Upper lobe of right lung (tissue), 1 donor: ENCODE results near the gene NMNAT2. TPM values are rescaled to one million over a fixed set of nuclear protein-coding genes. Genes with fewer than 3 reads are reported as not detected.

Experiments
- ATAC-seq: fragments of 200-7000 bp; cut with Tn5 transposase; one replicate; pipeline ENCODE4 v1.9.1; 2020; ENCODE audit warnings: mild to moderate bottlenecking, moderate library complexity
- DNase-seq: peaks from one replicate; pipeline ENCODE4 v3.0.0-alpha.2; 2020
- H3K27ac ChIP-seq: fragments of 200-600 bp; one replicate; pipeline ENCODE4 v1.8.0; 2022
- H3K27me3 ChIP-seq: fragments of 200-600 bp; one replicate; pipeline ENCODE4 v1.8.0; 2022; ENCODE audit warnings: mild to moderate bottlenecking
- H3K36me3 ChIP-seq: fragments of 200-600 bp; one replicate; pipeline ENCODE4 v1.8.0; 2022
- H3K4me1 ChIP-seq: fragments of 200-600 bp; one replicate; pipeline ENCODE4 v1.8.0; 2022
- H3K4me3 ChIP-seq: fragments of 200-600 bp; one replicate; pipeline ENCODE4 v1.8.0; 2022; ENCODE audit warnings: mild to moderate bottlenecking
- H3K9me3 ChIP-seq: fragments of 200-600 bp; one replicate; pipeline ENCODE4 v1.8.0; 2022
- CTCF ChIP-seq: fragments of 200-600 bp; IDR thresholded peaks from one replicate; pipeline ENCODE4 v1.8.0; 2022; ENCODE audit warnings: antibody characterized with exemption
- intact Hi-C: fragments of 100-400 bp; cut with DNase I; formaldehyde crosslinking; loops from one replicate; pipeline ENCODE4 v1.11.0; 2022
- total RNA-seq: library from RNA; stranded (reverse); fragmentation: NEBNext Ultra II Directional; extraction: Animal tissue kit (Norgen Biotek cat#: 25700); gene quantifications from one replicate; pipeline ENCODE4 v1.2.1, GENCODE V29; 2021
- donor health status: DM: no; HTN: yes; CAD: no; lungs with severe emphysema.

NMNAT2 gene
- total RNA-seq, 1 donor from 2014 or later: 0.38 TPM

- H3K9me3 ChIP-seq: no peaks in the 10 kb centered on the region
- intact Hi-C loops: no loop called here
- no peak for DNase-seq
- ATAC-seq: no peak
- H3K27me3 ChIP-seq: no peaks in the 10 kb centered on the region
- H3K36me3 ChIP-seq: no peaks in the 10 kb centered on the region
- no peaks in the 10 kb centered on the region for H3K4me1 ChIP-seq
- H3K27ac ChIP-seq: no peak overlapping the region
- H3K4me3 ChIP-seq: no peak overlapping the region
- TF ChIP-seq CTCF: no peak
These were observed 126.9 kb downstream of the NMNAT2 start for GRCh38 chr1:183291216-183291762.

GRCh38 chr1:183290628-183291027, 127.6 kb downstream of the NMNAT2 start:
- Histone ChIP-seq H3K9me3 (no peaks in the 10 kb centered on the region), H3K4me3 (no peak overlapping the region), H3K36me3 (no peaks in the 10 kb centered on the region), H3K27ac (no peak overlapping the region), H3K4me1 (no peaks in the 10 kb centered on the region), H3K27me3 (no peaks in the 10 kb centered on the region)
- intact Hi-C loops: no loop called here
- no peak for TF ChIP-seq CTCF
- DNase-seq (no peak), ATAC-seq (no peak)

GRCh38 chr1:183289051-183289496, 129.1 kb downstream of the NMNAT2 start:
- Histone ChIP-seq H3K4me1 (no peaks in the 10 kb centered on the region), H3K36me3 (no peaks in the 10 kb centered on the region), H3K27ac (no peak overlapping the region), H3K27me3 (no peaks in the 10 kb centered on the region), H3K9me3 (no peaks in the 10 kb centered on the region), H3K4me3 (no peak overlapping the region)
- TF ChIP-seq CTCF: no peak
- ATAC-seq (no peak), DNase-seq (no peak)
- intact Hi-C loops: no loop called here

GRCh38 chr1:183288583-183288982, 129.6 kb downstream of the NMNAT2 start:
- Histone ChIP-seq H3K27ac (no peak overlapping the region), H3K9me3 (no peaks in the 10 kb centered on the region), H3K27me3 (no peaks in the 10 kb centered on the region), H3K4me1 (no peaks in the 10 kb centered on the region), H3K4me3 (no peak overlapping the region), H3K36me3 (no peaks in the 10 kb centered on the region)
- ATAC-seq (no peak), DNase-seq (no peak)
- intact Hi-C loops: no loop called here
- TF ChIP-seq CTCF: no peak

- H3K9me3 ChIP-seq: no peaks in the 10 kb centered on the region
These were observed 130.9 kb downstream of the NMNAT2 start for GRCh38 chr1:183287191-183287675.

More at GRCh38 chr1:183287191-183287675, 130.9 kb downstream of the NMNAT2 start:
- Histone ChIP-seq H3K4me3 (no peak overlapping the region), H3K27me3 (no peaks in the 10 kb centered on the region), H3K27ac (no peak overlapping the region), H3K36me3 (no peaks in the 10 kb centered on the region), H3K4me1 (peaks cover 4% of the 10 kb centered on the region)
- ATAC-seq (peak; percentile 32), DNase-seq (no peak)
- intact Hi-C loops: no loop called here
- no peak for TF ChIP-seq CTCF
